GM12878 (cell line): Measurements from ENCODE around the gene PPP6R2.

Source experiments
- BRCA1 ChIP-seq: IDR thresholded peaks from 2 replicates; pipeline ENCODE4 v1.6.1; 2011; ENCODE audit warnings: low read depth, low read length, improper control_type of control experiment
- CREM ChIP-seq: IDR thresholded peaks from 2 replicates; pipeline ENCODE4 v1.6.1; 2014; ENCODE audit warnings: antibody characterized with exemption, low read depth
- CTCF ChIP-seq, 3 experiments: IDR thresholded peaks in 2 of 3; conservative IDR thresholded peaks in 1 of 3; 2 replicates each; pipeline ENCODE4 v1.5.1; 2011; ENCODE audit warnings: low read depth in 3 of 3, low read length in 3 of 3, mild to moderate bottlenecking in 3 of 3, control low read depth in 2 of 3, moderate library complexity in 2 of 3, inconsistent platforms in 1 of 3, mixed read lengths in 1 of 3; ENCODE audit not compliant: control insufficient read depth in 2 of 3, insufficient read depth in 1 of 3; ENCODE audit errors: extremely low read depth in 1 of 3
- NFXL1 ChIP-seq: fragments of 450-650 bp; IDR thresholded peaks from 2 replicates; pipeline ENCODE4 v1.6.1; 2017; ENCODE audit warnings: antibody characterized with exemption, mild to moderate bottlenecking, borderline replicate concordance
- NR2F1 ChIP-seq: fragments of 450-650 bp; conservative IDR thresholded peaks from 2 replicates; pipeline ENCODE4 v1.6.1; 2017; ENCODE audit warnings: mild to moderate bottlenecking
- POLR2A ChIP-seq: IDR thresholded peaks from 2 replicates; pipeline ENCODE4 v1.6.1; 2011; ENCODE audit warnings: low read depth, mild to moderate bottlenecking, low read length
- POLR2AphosphoS5 ChIP-seq: IDR thresholded peaks from 2 replicates; pipeline ENCODE4 v1.6.1; 2011; ENCODE audit warnings: mild to moderate bottlenecking, low read length, inconsistent platforms
- SP1 ChIP-seq: IDR thresholded peaks from one replicate; pipeline ENCODE4 v1.6.1; 2011; ENCODE audit warnings: low read depth, low read length
- TBL1XR1 ChIP-seq: IDR thresholded peaks from 2 replicates; pipeline ENCODE4 v1.6.1; 2012; ENCODE audit warnings: low read depth, low read length, improper control_type of control experiment

- no peak for TF ChIP-seq CREM
- no peak for TF ChIP-seq BRCA1
- no peak for TF ChIP-seq SP1
- no peak for TF ChIP-seq POLR2A
- TF ChIP-seq CTCF (IDR thresholded peaks at IDR 0.05 in 2 of 3, conservative IDR thresholded peaks at IDR 0.05 in 1 of 3; ENCODE audit: control insufficient read depth in 2 of 3, extremely low read depth in 1 of 3, insufficient read depth in 1 of 3, low read depth in 3 of 3, low read length in 3 of 3): no peak
- TF ChIP-seq POLR2AphosphoS5: no peak
- no peak for TF ChIP-seq NR2F1
- no peak for TF ChIP-seq TBL1XR1
- TF ChIP-seq NFXL1: no peak
These were observed 117.8 kb downstream of the PPP6R2 start for GRCh38 chr22:50460938-50461337.
